ENCODE data around the gene APOBEC3B.
A peak's percentile ranks its signal among the peaks of the same experiment; 100 is the strongest.
"Not testable (repeated sequence)": the region's sequence is repeated elsewhere in the genome, so short reads cannot be mapped to it uniquely, and the experiment has no call there.

The APOBEC3B gene

DNA sequence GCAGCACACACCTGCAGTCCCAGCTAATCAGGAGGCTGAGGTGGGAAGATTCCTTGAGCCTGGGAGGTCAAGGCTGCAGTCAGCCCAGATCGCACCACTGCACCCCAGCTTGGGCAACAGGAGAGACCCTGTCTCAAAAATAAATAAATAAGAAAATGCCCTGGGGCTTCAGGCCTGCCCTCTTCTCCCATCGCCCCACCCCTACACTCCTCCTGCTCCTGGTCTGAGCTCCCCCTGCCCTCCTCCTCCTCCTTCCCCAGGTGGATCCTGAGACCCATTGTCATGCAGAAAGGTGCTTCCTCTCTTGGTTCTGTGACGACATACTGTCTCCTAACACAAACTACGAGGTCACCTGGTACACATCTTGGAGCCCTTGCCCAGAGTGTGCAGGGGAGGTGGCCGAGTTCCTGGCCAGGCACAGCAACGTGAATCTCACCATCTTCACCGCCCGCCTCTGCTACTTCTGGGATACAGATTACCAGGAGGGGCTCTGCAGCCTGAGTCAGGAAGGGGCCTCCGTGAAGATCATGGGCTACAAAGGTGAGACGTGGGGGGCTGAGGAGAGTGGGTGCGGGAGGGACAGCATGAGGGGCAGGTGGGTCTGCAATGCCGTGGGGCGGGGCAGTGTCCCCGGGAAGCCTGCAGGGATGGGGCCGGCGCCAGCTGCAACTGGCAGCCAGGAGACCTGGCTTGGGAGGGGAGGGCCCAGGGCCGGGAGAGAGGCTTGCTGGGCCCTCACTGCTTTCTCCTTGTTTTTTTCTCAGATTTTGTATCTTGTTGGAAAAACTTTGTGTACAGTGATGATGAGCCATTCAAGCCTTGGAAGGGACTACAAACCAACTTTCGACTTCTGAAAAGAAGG lies 49.5 kb downstream of the APOBEC3B start:
- not testable (repeated sequence) for DNase-seq

- DNase-seq = not testable (repeated sequence)
These were observed 54.9 kb downstream of the APOBEC3B start for GRCh38 chr22:39037071-39037470.

DNA sequence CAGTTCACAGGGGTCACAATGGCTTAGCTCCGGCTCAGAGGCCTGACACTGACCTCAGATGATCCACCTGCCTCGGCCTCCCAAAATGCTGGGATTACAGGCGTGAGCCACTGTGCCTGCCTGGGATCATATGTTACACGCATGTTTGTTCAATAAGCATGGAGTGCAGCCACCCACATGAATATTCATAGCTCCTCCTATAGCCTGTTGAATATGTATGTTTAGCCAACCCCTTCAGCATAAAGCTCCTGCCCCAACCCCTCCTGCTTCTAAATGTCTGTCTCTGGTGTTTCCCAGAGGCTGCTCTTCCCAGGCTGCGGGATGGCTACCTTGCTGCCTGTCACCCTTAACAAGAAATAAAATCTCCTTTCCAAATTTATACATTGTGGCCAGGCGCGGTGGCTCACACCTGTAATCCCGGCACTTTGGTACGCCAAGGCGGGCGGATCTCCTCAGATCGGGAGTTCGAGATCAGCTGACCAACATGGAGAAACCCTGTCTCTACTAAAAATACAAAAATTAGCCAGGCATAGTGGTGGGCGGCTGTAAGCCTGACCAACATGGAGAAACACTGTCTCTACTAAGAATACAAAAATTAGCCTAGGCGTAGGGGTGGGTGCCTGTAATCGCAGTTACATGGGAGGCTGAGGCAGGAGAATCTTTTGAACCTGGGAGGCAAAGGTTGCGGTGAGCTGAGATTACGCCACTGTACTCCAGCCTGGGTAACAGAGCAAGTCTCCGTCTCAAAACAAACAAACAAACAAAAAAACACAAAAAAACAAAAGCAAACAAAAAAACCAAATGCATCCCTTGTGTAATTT lies 57.4 kb downstream of the APOBEC3B start:
- no peak for DNase-seq

DNA sequence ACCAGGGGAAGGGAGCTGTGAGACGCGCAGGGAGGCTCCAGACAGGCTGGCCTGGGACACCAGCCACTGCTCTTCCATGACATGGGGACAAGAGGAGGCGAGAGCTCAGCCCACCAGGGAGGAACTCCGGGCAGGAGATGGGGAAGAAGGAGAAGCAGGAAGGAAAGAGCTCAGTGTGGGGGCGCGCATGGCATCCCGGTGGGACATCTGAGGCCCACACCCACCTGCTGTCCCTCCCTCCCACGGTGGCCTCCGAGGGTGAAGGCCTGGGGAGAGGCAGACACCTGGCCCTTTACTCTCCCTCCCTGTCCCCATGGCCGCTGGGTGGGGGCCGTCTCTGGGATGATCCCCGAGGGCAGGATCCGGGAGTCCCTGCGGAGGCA lies 58.0 kb downstream of the APOBEC3B start:
- DNase-seq = not testable (repeated sequence)

DNA sequence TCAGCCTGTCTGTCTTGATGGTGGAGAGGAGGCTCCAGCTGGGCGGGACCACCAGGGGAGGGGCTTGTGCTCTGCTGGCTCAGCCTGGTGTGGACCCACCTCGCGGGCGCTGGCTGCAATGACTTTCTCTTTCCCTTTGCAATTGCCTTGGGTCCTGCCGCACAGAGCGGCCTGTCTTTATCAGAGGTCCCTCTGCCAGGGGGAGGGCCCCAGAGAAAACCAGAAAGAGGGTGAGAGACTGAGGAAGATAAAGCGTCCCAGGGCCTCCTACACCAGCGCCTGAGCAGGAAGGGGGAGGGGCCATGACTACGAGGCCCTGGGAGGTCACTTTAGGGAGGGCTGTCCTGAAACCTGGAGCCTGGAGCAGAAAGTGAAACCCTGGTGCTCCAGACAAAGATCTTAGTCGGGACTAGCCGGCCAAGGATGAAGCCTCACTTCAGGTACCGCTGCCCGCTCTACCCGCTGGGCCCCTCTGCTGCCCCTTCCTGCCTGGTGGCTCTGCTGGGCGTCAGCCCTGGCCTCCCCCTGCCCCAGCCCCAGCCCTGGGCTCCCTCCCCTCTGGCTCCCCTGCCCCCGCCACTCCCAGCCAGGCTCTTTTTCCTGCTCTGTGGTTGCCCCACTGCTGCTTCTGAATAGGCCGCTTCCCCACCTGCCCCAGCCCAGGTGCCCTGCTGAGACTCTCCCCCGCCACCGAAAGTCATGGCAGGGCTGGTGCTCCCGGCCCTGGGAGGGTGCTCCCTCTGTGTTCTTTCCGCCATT lies 58.6 kb downstream of the APOBEC3B start, which contains the start of gene APOBEC3F:
APOBEC3F (plus strand) TSS at position 327 of the 759 bp plus-strand sequence; CDS start at position 424, 97 bp downstream.
- peak; percentile 82 to 88 for DNase-seq

GRCh38 chr22:39041908-39042307 lies 59.8 kb downstream of the APOBEC3B start:
- DNase-seq = no peak
